ENCODE measurements around the gene ZBTB18. TPM values are rescaled to one million over a fixed set of nuclear protein-coding genes. Genes with fewer than 3 reads are reported as not detected.
A peak's percentile ranks its signal among the peaks of the same experiment; 100 is the strongest.

ZBTB18 gene
- polyA plus RNA-seq, 2 of the 4 experiments (the other 2 are of a cell fraction): 9.7 to 9.9 TPM

- ChIA-PET CTCF (interaction anchor here (0.7 kb wide), 1 partner anchor 1132 kb away, joined by 3 read pairs; no protein-coding TSS in a partner anchor), POLR2A (no interaction called here)
- Histone ChIP-seq H3K4me1 (no peaks in the 10 kb centered on the region), H3K27ac (no peak overlapping the region), H3K4me2 (no peak overlapping the region), H3K4me3 (no peak overlapping the region), H3K9me3 (no peaks in the 10 kb centered on the region)
- FAIRE-seq (no peak), DNase-seq (ENCODE audit: low read depth in 1 of 2, low spot score in 1 of 2) (no peak), ATAC-seq (no peak)
- WGBS (ENCODE audit: missing lambda C conversion rate): 72% methylated on average over 17 of the region's 17 CpGs
- TF ChIP-seq RARB (CRISPR knock-in tag; IDR thresholded peaks at IDR 0.05) (no peak), MAFK (IDR thresholded peaks at IDR 0.05; ENCODE audit: partially characterized antibody) (no peak), PBX3 (IDR thresholded peaks at IDR 0.05) (no peak)
Observed at GRCh38 chr1:244027491-244028145, 23.5 kb upstream of the ZBTB18 start.

GRCh38 chr1:244028701-244029100 lies 22.4 kb upstream of the ZBTB18 start:
- Histone ChIP-seq H3K9me3 (no peaks in the 10 kb centered on the region), H3K4me2 (no peak overlapping the region), H3K27ac (no peak overlapping the region), H3K4me3 (no peak overlapping the region), H3K4me1 (no peaks in the 10 kb centered on the region)
- WGBS (ENCODE audit: missing lambda C conversion rate): 84% methylated on average over 3 of the region's 3 CpGs
- FAIRE-seq (no peak), ATAC-seq (no peak), DNase-seq (ENCODE audit: low read depth in 1 of 2, low spot score in 1 of 2) (no peak)
- TF ChIP-seq HOXB13 (CRISPR knock-in tag; IDR thresholded peaks at IDR 0.05; ENCODE audit: low read depth): no peak
- ChIA-PET CTCF (no interaction called here), POLR2A (no interaction called here)

- FAIRE-seq: no peak
- no peak overlapping the region for H3K4me3 ChIP-seq
- WGBS (ENCODE audit: missing lambda C conversion rate): 70% methylated on average over 3 of the region's 3 CpGs
- ATAC-seq: no peak
- ChIA-PET POLR2A (no interaction called here), CTCF (interaction anchor here (0.6 kb wide), 1 partner anchor 252 kb away, joined by 3 read pairs; no protein-coding TSS in a partner anchor)
- peak; percentile 28; the same call in 2 of the 3 replicates for TF ChIP-seq CTCF (IDR thresholded peaks at IDR 0.05)
- peak; percentile 30 to 32; a peak in 2 of 5 replicates for TF ChIP-seq RAD21 (conservative IDR thresholded peaks at IDR 0.05 in 1 of 2, IDR thresholded peaks at IDR 0.05 in 1 of 2)
- no peak for TF ChIP-seq MYC (IDR thresholded peaks at IDR 0.05; ENCODE audit: borderline replicate concordance, low read length)
- 0 out of 3 replicates have a peak, but pooled peaks have one; percentile 21 for TF ChIP-seq SMC3 (IDR thresholded peaks at IDR 0.05)
- TF ChIP-seq FOSB (CRISPR knock-in tag; IDR thresholded peaks at IDR 0.05): no peak
- no peak for TF ChIP-seq ESRRA (IDR thresholded peaks at IDR 0.05; ENCODE audit: borderline replicate concordance, low read length)
- no peak for TF ChIP-seq CBX8 (IDR thresholded peaks at IDR 0.05)
- no peak for TF ChIP-seq TFCP2L1 (CRISPR knock-in tag; IDR thresholded peaks at IDR 0.05)
- no peak for TF ChIP-seq CBX2 (IDR thresholded peaks at IDR 0.05; ENCODE audit: borderline replicate concordance, low read depth)
- TF ChIP-seq TP53 (CRISPR knock-in tag; IDR thresholded peaks at IDR 0.05): no peak
- no peak for TF ChIP-seq HES2 (IDR thresholded peaks at IDR 0.05)
- TF ChIP-seq HMGXB4 (CRISPR knock-in tag; IDR thresholded peaks at IDR 0.05; ENCODE audit: borderline replicate concordance): no peak
- no peak for TF ChIP-seq EHMT2 (IDR thresholded peaks at IDR 0.05; ENCODE audit: low read depth)
- no peak for DNase-seq (ENCODE audit: low read depth in 1 of 2, low spot score in 1 of 2)
- no peaks in the 10 kb centered on the region for H3K4me1 ChIP-seq
- no peak overlapping the region for H3K27ac ChIP-seq
- no peak overlapping the region for H3K4me2 ChIP-seq
- no peaks in the 10 kb centered on the region for H3K9me3 ChIP-seq
Observed at GRCh38 chr1:244029124-244029523, 22.0 kb upstream of the ZBTB18 start.
